Activated CD4-positive, alpha-beta T cell treated with anti-CD3 and anti-CD28 coated beads for 24 hours (primary cell): Measurements from ENCODE around the gene RNF150.

Experiments used
- DNase-seq, 2 donors: peaks; one replicate each; pipeline ENCODE4 v3.0.0-alpha.2; 2020; ENCODE audit warnings: low read depth in 2 of 2

The RNF150 gene

GRCh38 chr4:141131723-141132071 is 1.6 kb downstream of the RNF150 start:
- no peak for DNase-seq

DNA sequence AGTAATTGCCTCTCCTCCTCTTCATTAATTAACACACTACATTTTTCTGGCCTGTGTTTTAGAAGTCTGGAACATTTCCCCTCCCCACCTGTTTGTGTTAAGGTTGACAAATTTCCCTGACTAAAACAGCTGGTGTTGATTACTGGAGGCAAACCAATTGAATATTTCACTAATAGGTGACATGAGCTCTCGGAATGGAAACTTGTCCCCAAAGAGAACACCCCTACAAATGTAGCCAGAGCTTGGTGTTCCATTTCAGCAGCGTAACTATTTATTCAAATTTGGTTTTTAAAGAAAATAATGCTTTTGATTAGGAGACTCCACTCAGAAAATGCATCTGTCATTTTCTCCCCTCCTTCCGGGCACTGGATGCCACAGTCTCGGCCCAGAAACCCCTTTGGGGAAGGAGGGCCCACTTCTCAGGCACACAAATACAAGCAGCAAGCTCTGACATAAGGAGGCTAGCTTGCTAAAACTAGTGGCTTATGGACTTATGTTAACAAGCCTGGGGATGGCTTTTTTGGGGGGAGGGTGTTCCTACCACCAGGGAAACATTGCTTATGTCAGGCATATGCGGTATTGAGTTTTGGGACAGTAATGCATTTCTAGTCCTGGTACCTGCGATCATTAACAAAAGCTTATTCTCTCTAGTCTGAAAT is 2.2 kb downstream of the RNF150 start:
- no peak for DNase-seq

GRCh38 chr4:141127884-141128283 is 5.4 kb downstream of the RNF150 start:
- DNase-seq: no peak

GRCh38 chr4:141126769-141127168 is 6.5 kb downstream of the RNF150 start:
- DNase-seq: no peak

- no peak for DNase-seq
These were observed 9.0 kb downstream of the RNF150 start for GRCh38 chr4:141124224-141124623.

GRCh38 chr4:141121768-141122454 is 11.4 kb downstream of the RNF150 start:
- no peak for DNase-seq

DNA sequence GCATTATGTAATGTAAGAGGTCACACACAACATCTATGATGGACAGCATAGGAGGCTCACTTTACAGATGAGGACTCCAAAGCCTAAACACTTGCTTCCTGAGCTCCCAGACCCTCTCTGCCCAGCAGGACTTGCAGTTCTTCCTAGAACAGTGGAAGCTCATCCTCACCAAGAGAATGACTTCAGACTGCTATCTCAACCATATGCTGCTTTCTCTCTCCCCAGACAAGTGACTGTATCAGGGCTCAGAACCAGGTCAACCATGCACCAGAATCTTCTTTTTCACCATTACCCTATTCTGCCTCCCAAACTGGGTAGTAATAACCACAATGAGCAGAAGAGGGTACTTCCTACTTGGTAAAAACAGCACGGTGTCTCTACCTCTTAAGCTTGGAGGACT is 12.2 kb downstream of the RNF150 start:
- no peak for DNase-seq

DNA sequence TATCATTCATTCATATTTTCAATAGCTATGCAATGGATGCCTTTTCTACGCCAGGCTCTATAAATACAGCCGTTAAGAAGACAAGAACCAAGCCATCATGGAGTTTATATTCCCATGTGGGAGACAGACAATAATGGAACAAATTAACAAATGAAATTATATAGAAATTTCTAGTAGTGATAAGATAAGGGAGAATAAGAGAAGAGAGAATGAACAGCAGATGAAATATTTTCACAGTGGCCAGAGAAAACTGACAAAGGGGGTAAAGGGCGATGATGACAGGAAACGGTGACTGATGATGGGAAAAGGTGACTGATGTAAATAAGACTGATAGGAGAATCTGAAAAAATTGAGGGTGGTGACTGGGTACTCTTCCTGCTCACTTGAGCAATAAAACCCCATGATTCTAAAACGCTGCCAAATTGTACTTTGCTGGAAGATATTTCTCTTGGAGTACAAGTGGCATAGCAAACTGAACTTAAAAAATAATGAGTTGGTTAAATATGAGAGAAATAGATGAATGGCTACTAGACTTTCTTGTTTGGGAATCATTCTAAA is 13.2 kb downstream of the RNF150 start:
- no peak for DNase-seq

- DNase-seq: no peak
These were observed 14.2 kb downstream of the RNF150 start for GRCh38 chr4:141119071-141119470.

DNA sequence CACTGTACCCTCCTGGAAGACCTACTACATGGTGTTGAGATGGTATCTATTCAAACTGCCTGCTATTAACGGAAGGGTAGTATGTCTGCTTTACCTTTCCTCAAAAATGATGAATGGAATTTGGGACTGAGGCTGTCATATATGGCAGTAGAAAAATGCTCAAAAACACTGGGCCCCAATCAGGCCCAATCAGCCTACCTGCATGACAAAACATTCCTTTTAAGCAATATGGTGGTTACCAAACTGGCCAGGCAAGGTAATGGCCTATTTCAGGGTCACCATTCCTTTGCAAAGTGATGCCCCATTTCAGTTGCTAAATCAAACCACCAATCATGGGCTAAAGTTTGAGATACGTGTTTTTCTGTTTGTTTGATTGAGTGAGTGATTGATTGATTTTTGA is 14.9 kb downstream of the RNF150 start:
- DNase-seq: no peak

- DNase-seq: no peak
These were observed 15.3 kb downstream of the RNF150 start for GRCh38 chr4:141117935-141118334.

- no peak for DNase-seq
These were observed 23.3 kb downstream of the RNF150 start for GRCh38 chr4:141109983-141110382.

- DNase-seq: no peak
These were observed 25.3 kb downstream of the RNF150 start for GRCh38 chr4:141107927-141108326.

DNA sequence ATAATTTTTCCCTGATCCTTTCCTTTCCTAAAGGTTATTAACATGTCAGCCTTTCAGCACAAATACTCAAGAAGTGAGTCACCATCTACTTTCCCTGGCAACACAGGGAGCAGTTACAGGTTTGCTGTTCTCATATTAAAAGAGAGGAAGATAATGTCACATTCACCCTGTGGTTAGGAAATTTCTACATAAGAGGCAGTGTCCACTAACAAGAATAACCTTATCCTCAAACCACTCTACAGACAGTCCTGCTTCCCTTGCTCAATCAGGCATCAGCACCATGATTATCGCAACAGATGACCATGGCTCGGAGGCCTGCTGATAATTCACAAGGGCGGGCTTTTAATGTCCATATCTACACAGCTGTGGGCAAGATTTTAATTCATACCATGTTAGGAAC is 30.9 kb downstream of the RNF150 start:
- no peak for DNase-seq

DNA sequence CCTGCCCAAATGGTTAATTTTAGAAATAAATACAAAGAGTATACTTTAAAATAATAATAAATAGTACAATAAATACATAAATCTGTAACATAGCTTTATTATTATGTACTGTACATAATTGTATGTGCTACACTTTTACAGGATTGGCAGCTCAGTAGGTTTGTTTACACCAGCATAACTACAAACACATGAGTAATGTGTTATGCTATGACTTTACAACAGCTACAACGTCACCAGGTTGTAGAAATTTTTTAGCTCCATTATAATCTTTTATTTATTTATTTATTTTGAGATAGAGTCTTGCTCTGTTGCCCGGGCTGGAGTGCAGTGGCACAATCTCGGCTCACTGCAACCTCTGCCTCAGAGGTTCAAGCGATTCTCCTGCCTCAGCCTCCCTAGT is 31.8 kb downstream of the RNF150 start:
- DNase-seq: no peak

GRCh38 chr4:141099326-141099725 is 33.9 kb downstream of the RNF150 start:
- DNase-seq: no peak

DNA sequence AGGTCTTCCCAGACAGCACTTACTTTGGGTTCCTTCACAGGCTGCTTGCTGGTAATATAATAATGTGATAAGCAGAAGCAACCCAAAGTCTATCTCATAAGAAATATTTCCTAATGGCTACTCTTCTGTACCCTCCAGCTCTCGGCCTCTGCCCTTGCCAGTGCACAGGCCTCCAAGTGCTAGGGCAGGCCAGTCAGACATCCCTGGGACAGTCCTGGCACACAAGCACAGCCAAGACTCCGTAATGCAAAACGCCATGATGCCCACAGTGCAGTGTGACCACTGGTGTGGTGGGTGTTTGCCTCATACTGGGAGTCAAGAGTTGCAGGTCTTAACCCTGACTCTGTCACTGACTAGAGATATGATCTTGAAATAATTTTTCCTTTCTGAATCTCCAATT is 35.1 kb downstream of the RNF150 start:
- no peak for DNase-seq

DNA sequence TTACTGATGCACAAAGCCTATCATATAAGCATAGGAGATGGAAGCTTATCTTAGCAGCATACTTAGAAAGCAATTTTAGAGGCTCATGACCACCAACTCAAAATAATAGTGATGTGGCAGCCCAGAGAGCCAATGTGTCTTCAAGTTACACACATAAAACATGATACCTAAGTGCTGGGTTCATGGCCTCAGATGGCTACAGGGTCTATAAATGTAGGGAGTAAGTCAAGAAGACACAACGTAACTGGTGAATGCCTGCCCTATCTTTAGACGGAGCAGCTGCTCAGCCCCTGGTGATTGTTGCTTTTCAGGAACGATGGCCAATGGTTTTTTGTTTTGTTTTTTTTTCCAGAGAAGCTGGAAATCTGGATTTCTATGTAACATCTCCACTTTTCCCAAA is 42.8 kb downstream of the RNF150 start:
- DNase-seq: no peak

DNA sequence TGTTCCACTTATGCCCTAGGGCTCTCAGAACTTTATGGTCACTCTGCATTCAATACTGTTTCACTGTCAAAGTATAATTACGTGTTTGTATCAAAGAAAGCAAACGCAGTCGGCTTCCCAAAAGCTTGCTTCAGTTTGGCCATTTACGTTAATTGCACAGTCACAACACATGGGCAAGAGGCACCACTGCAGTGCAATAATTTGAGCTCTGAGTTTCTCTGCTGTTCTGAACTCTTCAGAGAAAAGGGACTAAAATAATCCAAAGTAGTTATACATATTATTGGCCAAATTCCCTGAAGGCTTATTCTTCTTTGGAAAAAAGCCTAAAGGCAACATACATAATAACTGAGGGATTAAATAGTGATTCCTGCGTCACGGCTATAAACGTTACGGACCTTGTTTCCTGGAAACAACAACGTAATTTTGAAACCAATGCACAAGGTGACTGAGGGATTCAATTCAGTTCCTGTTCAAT is 51.3 kb downstream of the RNF150 start:
- no peak for DNase-seq

- no peak for DNase-seq
These were observed 52.6 kb downstream of the RNF150 start for GRCh38 chr4:141080668-141081067.

- no peak for DNase-seq
These were observed 53.8 kb downstream of the RNF150 start for GRCh38 chr4:141079393-141079930.

- DNase-seq: no peak
These were observed 54.4 kb downstream of the RNF150 start for GRCh38 chr4:141078871-141079270.

GRCh38 chr4:141077611-141078225 is 55.6 kb downstream of the RNF150 start:
- no peak for DNase-seq
